Muscle of back (tissue), 11 donors: Measurements from ENCODE around the gene RUFY2. TPM values are rescaled to one million over a fixed set of nuclear protein-coding genes. Genes with fewer than 3 reads are reported as not detected.
"Not testable (repeated sequence)": the region's sequence is repeated elsewhere in the genome, so short reads cannot be mapped to it uniquely, and the experiment has no call there.

Experiments
- DNase-seq, 3 donors: peaks; one replicate each; pipeline versions ENCODE4 v3.0.0 to v3.0.0-alpha.2; 2013
- polyA plus RNA-seq, 10 donors: library from polyadenylated mRNA; unstranded; fragments of 120-200 nt; gene quantifications; one replicate each; pipeline ENCODE4 v1.2.1, GENCODE V29; 2013; ENCODE audit not compliant: insufficient read length in 10 of 10

The RUFY2 gene
- polyA plus RNA-seq, 10 donors = 10.4 to 27.9 (median 15.9) TPM

- peak; percentile 57 to 84 (median 59) for DNase-seq
These were observed 78.9 kb downstream of the RUFY2 start for GRCh38 chr10:68327889-68328786.

GRCh38 chr10:68324396-68324795 lies 82.7 kb downstream of the RUFY2 start:
- not testable (repeated sequence) for DNase-seq

- no peak for DNase-seq
These were observed 88.6 kb downstream of the RUFY2 start for GRCh38 chr10:68318331-68319059.

- DNase-seq = no peak
These were observed 91.5 kb downstream of the RUFY2 start for GRCh38 chr10:68315582-68315981.

- DNase-seq = not testable (repeated sequence)
These were observed 92.1 kb downstream of the RUFY2 start for GRCh38 chr10:68314930-68315329.

- DNase-seq = no peak
These were observed 96.5 kb downstream of the RUFY2 start for GRCh38 chr10:68310531-68310930.

GRCh38 chr10:68305854-68306253 lies 101.2 kb downstream of the RUFY2 start:
- no peak for DNase-seq

- no peak for DNase-seq
These were observed 103.1 kb downstream of the RUFY2 start for GRCh38 chr10:68303849-68304412.

GRCh38 chr10:68302871-68303270 lies 104.2 kb downstream of the RUFY2 start:
- DNase-seq = no peak

GRCh38 chr10:68302503-68302823 lies 104.6 kb downstream of the RUFY2 start:
- DNase-seq = no peak

GRCh38 chr10:68301790-68302502 lies 105.1 kb downstream of the RUFY2 start:
- peak; percentile 43 to 65 (median 46) for DNase-seq

- no peak for DNase-seq
These were observed 105.8 kb downstream of the RUFY2 start for GRCh38 chr10:68301301-68301700.

GRCh38 chr10:68296843-68297663 lies 110.0 kb downstream of the RUFY2 start:
- DNase-seq = peak in 2 of 3 donors; percentile 32 to 55

Other genes with a start within 250 kb of the RUFY2 start
- gene ATOH7, start 175.2 kb downstream of the RUFY2 start, polyA plus RNA-seq = under 1 TPM in 4 of 10 donors, not detected in 6; 0.08 to 0.21 (median 0.14) TPM
- gene HNRNPH3, start 75.2 kb downstream of the RUFY2 start, polyA plus RNA-seq = 100 to 1,000 TPM; 146 to 214 (median 192) TPM
- 10 to 100 TPM in 1 of 10 donors, 1 to 10 TPM in 9; 3.8 to 10.0 (median 6.9) TPM for gene PBLD, start 74.3 kb downstream of the RUFY2 start, polyA plus RNA-seq
- gene DNA2, start 64.7 kb upstream of the RUFY2 start, polyA plus RNA-seq = 1 to 10 TPM; 3.9 to 9.0 (median 5.5) TPM
- 10 to 100 TPM in 5 of 10 donors, 1 to 10 TPM in 5; 7.2 to 13.1 (median 9.5) TPM for gene SLC25A16, start 120.2 kb upstream of the RUFY2 start, polyA plus RNA-seq
- 10 to 100 TPM in 6 of 10 donors, 1 to 10 TPM in 4; 7.5 to 13.2 (median 10.3) TPM for gene TET1, start 153.1 kb upstream of the RUFY2 start, polyA plus RNA-seq